Measurements from ENCODE around the gene XYLT2.
"Not testable (repeated sequence)": the region's sequence is repeated elsewhere in the genome, so short reads cannot be mapped to it uniquely, and the experiment has no call there.

The XYLT2 gene

DNA sequence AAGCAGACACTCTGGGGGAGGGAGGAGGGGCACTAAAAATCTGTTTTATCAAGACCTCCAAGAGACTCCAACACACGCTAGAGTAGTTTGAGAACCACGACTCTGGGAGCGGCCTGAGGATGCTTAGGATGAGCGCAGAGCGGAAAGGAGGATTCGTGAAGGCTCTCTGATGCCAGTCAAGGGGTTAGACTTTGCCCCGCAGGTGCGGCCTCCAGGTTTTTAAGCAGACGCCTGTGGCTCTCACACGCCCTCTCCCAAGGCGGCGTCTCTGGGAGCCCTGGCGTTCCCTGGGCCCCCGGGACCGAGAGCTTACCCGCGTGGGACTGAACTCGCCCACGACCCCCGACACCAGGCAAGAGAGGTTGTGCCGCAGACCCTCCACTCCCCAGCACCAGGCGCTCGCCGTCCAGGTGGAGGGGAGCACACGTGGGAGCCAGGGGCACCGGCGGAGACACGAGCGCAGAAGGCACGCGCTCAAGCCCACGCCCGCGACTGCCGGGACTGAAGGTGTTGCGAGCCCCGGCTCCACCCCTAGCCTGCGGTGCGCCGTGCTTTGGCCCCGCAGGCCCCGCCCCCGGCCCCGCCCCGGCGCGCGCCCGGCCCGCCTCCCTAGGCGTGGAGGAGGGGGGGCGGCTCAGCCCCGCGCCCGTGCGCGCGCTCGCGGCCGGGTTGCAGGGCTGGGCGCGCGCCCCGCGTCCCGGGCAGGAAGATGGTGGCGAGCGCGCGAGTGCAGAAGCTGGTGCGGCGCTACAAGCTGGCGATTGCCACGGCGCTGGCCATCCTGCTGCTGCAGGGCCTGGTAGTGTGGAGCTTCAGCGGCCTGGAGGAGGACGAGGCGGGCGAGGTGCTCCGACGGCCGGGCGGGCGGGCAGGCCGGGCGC, at the start of gene XYLT2:
TSS of gene XYLT2 (plus strand) at position 695 of the 881 bp plus-strand sequence. CDS start at position 710, 15 bp downstream.
- DNase-seq (ENCODE audit: low spot score): peak; percentile 80

DNA sequence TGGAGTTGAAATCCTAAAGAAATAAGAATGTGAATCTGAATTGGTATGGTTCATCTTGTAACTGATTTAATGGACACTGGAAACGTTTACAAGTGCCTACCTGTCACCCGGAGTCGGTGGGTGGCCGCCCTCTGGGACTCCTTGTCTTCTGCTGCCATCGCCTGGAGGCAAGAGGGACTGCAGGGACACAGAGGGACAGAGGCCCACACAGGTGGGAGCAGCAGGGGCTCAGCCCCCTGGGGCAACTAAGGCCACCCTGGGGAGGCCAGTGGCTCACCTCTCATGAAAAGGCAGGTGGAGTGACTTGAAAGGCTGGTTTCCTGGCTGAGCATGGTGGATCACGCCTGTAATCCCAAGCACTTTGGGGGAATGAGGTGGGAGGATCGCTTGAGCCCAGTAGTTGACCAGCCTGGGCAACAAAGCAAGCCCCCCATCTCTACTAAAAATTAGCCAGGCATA, 48.5 kb upstream of the XYLT2 start:
- peak; percentile 53 for DNase-seq (ENCODE audit: low spot score)

DNA sequence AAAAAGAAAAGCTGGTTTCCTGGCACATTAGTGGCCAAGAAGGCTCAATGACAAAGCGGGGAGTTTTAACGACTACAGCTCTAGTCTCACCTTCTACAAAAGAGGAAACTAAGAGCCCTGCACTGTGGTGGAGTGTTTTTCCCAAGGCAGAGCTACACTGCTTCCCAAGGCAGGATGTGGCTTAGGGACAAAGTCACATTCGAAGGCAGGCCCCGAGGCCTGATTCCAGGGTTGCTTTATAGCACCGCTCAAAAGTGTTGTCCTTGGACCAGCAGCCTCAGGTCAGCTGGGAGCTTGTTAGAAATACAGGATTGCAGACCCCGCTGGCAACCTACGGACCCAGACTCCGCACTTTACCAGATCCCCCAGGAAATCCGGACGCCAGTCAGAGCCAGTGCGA, 47.9 kb upstream of the XYLT2 start:
- no peak for DNase-seq (ENCODE audit: low spot score)

DNA sequence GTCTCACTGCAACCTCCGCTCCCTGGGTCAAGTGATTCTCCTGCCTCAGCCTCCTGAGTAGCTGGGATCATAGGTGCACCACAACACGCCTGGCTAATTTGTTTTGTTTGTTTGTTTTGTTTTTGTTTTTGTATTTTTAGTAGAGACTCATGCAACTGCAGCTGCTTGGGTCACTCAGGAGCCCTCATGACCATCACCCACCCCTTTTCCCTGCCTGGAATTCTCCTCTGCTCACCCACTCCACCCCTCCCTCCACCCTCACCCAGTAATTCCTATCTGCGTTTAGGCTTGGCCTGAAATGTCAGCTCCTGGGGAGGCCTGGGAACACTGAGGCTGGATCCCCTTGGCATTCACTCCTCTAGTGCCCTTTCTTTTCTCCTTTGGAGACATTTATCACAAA, 46.1 kb upstream of the XYLT2 start:
- no peak for DNase-seq (ENCODE audit: low spot score)

DNA sequence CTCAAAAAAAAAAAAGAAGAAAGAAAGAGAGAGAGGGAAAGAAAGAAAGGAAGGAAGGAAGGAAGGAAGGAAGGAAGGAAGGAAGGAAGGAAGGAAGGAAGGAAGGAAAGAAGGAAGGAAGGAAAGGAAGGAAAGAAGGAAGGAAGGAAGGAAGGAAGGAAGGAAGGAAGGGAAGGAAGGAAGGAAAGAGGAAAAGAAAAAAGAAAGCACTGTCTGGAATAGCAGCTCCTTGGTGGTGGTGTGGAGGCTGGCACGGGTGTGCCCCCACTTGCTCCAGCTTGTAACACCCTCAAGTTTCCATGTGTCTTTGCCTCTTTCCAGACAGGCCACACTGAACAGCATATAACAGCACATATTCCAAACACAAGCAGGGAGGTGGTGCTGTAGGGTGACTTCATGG, 45.1 kb upstream of the XYLT2 start:
- DNase-seq (ENCODE audit: low spot score): not testable (repeated sequence)

DNA sequence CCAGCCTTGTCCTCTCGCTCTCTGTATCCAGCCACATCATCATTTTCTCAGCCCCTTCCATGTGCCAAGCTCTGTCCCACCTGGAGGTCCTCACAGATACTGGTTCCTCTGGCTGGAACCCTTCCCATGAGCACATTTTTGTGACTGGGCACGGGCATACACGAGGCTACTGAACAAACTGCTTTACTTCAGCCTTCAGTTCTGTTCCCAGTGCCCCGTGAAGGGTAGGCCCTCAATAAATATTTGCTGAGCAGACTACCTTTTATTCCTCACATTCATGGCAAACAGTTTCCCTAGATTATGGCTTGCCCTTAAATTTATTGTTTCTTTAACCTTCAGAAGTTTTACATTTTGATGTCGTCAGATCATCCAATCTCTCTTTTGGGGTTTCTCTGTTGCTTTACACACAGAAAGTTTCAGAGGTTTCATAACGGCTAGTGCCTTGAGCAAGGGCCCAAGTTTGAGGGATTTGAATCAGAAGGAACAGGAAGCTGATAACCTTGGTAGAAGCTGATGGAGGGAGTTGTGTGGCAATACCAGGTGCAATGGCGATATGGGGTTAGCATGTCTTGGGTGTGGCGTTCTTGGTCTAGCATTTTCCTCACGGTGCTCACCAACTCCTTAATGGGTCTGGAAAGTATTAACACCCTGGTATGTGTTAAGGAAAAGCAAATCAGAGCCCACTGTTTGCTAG, 43.9 kb upstream of the XYLT2 start:
- no peak for DNase-seq (ENCODE audit: low spot score)

DNA sequence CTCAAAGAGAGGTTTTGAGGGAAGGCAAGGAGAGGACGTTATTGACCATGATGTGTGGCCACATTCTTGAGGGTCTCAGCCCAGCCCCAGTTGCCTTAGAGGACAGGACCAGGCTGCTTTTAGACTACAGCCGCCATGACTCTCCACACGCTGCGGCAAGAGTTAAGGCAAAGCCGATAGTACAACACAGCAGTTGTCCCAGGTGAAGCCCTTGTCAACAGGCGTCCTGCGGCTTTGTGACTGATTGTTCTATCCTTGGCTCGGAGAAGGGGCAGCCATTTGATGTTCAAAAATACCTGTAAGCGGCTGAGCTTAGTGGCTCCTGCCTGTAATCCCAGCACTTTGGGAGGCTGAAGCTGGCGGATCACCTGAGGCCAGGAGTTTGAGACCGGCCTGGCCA, 42.9 kb upstream of the XYLT2 start:
- DNase-seq (ENCODE audit: low spot score): no peak

DNA sequence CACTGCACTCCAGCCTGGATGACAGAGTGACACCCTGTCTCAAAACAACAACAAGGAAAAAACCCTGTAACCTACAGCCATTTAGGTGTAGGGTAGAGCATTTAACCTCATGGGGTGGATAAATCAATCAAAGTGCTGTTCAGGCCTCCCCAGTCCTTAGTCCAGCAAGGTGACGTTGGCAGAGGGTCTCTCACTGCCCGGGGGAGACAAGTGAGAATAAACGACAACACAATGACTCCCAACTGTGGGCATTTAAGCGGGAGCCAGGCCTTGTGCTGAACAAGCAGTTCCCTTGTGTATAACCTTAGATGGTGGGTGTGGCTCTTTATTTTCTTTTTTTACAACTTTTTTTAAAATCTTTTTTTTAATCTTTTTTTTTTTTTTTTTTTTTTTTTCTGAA, 42.3 kb upstream of the XYLT2 start:
- no peak for DNase-seq (ENCODE audit: low spot score)

DNA sequence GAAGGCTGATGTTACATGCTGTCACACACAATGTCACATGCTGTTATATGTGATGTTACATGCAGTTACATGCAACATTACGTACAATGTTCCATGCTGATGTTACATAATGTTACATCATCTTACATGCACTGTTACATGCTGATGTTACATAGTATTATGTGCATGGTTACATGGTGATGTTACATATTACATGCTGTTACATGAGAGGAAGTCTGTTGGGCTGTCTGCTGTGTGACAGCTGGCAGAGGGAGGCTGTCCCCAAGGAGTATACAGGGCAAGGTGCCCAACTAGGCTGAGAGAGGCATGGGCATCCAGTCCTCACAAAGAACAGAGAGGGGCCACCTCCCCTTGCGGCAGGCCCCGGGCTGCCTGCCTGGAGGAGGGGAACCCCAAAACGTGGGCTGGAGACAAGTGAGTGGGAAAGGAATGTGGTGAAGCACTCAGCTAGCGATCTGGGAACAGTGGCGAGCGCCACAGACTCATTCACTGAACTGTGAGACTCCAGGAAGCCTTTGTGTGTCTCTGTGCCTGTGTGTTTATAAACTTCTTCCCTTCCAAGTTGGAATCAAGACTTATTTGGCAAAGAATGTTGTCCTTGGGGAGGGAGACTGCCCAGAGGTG, 41.0 kb upstream of the XYLT2 start:
- DNase-seq (ENCODE audit: low spot score): no peak

DNA sequence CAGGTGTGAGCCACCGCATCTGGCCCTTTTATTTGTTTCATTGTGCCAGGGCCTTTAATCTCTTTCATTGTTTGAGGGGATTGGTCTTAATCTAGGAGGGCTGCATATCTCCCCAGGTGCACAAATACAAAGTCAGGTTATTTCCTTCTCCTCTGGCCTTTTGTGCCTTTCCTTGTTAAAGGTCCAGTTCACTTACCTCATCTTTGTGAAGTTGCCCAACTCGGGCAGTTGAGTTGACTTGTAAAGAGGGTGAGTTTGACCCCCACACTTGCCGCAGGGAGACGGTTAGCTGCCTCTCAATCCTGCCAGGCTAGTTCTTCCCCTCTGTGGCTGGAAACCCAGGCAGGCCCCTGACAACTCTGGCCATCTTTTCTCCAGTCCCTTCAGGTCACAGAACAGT, 38.3 kb upstream of the XYLT2 start:
- DNase-seq (ENCODE audit: low spot score): no peak

DNA sequence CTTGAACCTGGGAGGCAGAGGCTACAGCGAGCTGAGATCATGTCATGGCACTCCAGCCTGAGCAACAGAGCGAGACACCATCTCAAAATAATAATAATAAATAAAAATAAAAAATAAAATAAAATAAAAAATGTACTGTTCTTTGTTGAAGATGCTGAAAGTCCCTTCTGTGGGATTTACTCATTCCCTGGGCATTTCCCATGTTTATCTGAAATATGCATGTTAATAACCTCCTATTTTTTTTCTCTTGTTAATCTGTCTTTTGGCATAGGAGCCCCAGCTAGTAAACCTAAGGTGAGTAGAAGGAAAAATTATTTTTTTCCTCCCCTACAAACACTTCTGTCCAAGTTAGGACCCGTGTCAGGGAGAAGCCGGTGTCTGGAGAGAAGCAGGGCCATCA, 37.3 kb upstream of the XYLT2 start:
- no peak for DNase-seq (ENCODE audit: low spot score)

DNA sequence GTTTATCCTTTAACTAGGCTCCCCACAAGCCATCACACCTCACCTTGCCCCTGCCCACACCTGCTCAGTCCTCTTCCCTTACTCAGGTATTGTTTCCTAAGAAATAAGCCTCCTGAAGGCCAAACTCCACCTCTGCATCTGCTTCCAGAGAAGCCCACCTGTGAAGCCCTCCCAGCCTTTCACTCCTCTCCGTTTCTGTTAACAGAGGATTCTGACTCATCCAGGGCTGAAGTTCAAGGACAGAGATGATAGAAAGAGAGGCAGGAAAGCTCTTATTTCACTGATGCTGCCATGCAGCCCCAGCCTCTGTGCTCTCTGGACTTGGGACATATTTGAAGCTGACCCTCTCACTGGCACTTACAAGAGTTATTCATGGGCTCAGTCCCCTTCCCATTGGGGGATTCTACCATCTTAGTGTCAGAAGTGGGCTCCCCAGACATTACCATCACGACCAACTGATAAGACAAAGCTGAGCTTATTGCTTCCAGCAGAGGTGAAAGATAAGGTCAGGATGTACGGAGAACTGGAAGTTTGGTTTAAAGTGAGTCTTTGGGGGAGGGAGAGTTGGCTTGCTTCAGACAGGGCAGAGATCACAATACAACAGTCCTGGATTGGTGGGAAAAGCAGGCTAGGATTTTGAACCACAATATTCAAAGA, 35.3 kb upstream of the XYLT2 start:
- no peak for DNase-seq (ENCODE audit: low spot score)

DNA sequence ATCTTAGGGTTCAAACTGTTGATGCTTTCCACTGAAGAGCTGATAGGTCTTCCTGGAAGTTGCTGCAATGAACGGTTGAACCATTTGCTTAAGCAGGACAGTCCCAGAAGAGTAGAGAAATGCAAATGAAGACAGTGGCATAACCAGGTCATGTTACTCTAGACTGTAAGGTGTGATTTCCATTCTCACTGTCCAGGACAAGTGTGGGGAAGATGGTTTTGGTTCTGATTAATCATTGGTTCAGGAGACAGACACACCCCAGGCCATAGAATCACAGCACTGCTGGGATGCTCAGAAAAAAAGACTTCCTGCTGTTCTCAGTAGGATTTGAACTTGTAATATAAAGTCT, 34.8 kb upstream of the XYLT2 start:
- DNase-seq (ENCODE audit: low spot score): no peak

DNA sequence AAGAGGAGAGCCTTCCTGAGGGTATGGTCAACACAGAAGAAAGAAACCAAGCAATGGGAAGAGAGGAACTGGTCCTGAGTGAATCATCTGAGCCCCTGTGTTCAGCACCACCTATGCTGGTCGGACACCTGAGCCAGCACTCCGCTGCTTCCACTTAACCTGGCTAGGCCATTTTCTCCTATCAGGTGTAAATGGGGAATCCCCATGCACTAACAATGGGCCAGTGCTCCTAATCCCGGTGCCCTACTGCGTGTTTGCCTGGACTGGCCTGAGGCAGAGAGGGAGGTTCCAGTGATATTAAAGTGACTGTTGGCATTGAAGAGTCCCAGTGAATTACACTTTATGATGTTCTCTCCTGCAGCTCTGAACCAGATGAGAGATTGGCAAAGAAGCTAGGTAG, 34.4 kb upstream of the XYLT2 start:
- no peak for DNase-seq (ENCODE audit: low spot score)

DNA sequence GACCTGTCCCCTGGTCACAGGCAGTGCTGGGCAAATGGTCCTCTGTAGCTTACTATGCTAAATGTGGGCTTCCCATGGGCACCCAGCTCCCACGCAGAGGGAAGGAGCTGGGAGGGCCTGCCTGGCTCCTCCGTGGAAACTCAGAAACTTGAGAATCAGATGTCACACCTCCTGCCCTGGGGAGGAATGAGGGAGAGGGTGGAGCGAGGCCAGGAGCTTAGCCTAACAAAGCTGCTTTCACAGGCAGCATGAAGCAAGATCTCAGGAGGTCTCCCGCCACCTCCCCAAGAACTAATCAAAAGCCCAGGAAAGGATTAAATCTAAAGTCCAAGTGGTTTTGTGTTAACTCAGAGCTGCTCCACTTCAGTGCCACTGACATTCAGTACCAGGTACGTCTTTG, 33.6 kb upstream of the XYLT2 start:
- DNase-seq (ENCODE audit: low spot score): no peak

DNA sequence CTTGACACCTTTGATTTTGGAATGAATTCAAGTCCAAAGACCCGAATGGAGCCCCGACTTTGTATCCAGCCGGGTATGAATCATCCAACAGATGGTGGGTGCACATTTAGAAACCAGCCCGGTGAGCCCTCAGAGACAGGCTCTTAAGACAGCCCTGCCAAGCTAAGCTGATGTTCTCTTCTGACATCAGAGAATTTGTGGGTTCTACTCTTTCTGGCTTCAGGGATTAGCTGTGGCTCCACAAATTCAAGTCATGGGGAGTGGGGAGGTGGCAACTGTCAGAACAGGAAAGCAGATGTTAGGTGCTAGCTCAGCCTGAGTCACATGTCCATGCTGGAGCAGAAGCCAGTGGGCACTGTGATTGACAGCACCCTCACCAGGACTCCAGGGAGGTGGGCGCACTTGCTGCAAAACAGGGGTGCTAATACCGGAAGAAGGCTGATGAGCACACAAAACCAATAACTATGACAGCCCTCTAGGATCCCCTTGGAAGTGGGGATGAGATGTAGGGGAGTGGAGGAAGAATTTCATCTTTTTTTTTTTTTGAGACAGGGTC, 31.4 kb upstream of the XYLT2 start:
- DNase-seq (ENCODE audit: low spot score): no peak

DNA sequence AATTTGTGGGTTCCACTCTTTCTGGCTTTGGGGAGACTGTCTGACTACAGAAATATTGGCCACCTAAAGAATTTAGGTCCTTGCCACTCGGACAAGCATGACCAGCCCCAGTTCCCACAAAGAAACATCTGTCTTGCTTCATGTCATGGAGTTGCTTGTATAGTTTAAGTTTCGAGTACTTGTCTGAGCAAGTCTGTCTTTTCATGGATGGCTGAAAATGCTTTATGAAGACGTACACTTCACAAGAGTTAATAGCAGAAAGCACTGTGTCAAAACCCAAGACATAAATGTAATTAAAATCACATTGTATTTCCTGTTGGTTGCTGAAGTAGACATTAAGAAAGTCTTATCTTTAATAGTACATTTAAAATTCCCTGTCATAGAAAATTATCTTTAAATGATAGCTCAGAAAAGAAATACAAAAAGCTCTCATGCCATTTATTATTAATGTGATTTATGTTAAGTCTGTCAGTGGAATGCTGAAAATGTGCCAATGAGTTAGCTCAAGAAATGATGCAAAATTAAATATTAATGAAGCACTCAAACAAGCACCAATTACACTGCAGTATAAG, 29.8 kb upstream of the XYLT2 start:
- no peak for DNase-seq (ENCODE audit: low spot score)

DNA sequence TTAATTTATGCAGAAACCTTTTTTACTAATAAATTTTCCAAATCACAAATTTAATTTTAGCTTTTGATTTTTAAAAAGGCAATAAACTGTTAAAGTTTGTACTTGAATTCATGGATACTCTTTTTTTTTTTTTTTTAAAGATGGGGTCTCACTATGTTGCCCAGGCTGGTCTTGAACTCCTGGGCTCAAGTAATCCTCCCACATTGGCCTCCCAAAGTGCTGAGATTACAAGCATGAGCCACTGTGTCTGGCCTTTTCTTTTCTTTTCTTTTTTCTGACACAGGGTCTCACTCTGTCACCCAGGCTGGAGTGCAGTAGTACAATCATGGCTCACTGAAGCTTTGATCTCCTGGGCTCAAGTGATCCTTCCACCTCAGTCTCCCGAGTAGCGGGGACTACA, 29.3 kb upstream of the XYLT2 start:
- DNase-seq (ENCODE audit: low spot score): not testable (repeated sequence)

DNA sequence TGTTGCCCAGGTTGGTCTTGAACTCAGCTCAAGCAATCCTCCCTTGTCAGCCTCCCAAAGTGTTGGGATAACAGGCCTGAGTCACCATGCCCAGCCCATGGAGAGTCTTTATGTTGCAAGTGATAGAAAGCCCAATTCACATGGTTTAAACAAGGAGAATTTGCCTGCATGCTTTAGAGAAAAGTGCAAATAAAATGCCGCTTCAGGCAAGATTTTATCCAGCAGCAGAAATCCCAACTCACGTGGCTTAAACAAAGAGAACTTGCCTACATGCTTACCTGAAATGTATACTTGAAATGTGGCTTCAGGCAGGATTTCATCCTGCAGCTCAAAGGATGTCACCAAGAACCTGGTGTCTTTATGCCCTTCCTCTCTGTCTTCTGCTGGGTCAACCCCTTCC, 28.8 kb upstream of the XYLT2 start:
- DNase-seq (ENCODE audit: low spot score): no peak

DNA sequence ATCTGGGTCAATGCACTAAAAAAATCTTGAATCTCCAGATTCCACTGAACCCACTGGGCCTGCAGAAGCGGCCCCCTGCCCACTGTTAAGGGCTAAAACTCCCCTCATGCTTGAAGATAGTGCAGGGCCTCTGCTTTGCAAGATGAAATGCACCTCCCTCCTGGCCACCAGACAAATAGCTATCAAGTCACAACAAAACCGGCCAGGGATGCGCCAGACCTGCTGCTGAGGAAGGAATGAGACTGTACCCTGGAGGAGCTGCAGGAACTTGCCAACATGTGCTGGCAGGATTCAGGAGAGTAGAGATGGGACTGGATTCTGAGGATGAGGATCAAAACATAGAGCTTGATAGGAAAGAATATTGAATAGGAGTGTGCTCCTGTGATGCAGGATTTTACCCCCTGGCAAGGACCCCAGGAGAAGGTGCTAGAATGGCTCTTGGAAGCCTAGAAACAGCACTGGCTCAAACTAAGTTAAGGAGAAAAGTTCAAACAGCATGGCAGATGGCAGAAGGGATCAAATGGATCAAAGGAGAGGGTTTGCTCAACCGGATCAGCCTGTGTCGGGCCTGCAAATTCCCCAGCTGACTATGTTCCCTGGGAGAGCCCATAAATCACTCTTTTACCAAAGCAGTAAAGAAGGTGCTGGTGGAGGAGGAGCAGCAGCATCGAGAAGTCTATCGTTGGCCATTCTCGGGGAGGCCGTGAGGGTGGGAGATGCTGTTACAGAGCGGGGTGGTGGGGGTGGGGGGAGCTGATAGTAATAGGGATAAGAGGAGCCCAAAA, 27.2 kb upstream of the XYLT2 start:
- no peak for DNase-seq (ENCODE audit: low spot score)

Measured in hematopoietic multipotent progenitor cell treated with erythropoietin and hydrocortisone succinate and interleukin-3 and kit ligand, for 17 days (in vitro differentiated cells).